M059J (cell line): ENCODE results near the gene PARD6G. TPM values are rescaled to one million over a fixed set of nuclear protein-coding genes. Genes with fewer than 3 reads are reported as not detected.
A peak's percentile ranks its signal among the peaks of the same experiment; 100 is the strongest.

Experiments
- DNase-seq: peaks from one replicate; pipeline ENCODE4 v3.0.0-alpha.2; 2012; ENCODE audit warnings: low read depth
- total RNA-seq: library from RNA; depleted of rRNA; stranded (reverse); fragments of >200 nt; shearing (Covaris generic); gene quantifications from 2 replicates; pipeline ENCODE4 v1.2.3, GENCODE V29; 2014

PARD6G gene
- total RNA-seq, 1 experiment from 2014 or later = 1.3 TPM

DNA sequence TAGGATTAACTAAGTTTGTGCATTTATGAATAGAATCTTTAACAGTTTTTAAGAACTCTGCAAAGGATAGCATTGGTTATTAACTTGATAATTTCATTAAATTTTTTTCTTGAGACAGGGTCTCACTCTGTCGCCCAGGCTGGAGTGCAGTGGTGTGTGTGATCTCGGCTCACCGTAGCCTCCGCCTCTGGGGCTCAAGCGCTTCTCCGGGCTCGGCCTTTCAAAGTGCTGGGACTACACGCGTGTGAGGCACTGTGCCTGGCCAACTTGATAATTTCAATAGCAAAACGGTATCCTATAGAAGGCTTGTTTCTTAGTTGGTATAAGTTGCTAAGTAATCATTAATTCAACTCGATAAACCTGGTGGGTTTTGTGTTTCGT is 100.3 kb downstream of the PARD6G start:
- peak; percentile 42 for DNase-seq

- no peak for DNase-seq
These were observed 102.0 kb downstream of the PARD6G start for GRCh38 chr18:80145196-80145804.

GRCh38 chr18:80143881-80144280 is 103.4 kb downstream of the PARD6G start:
- peak; percentile 23 for DNase-seq

- no peak for DNase-seq
These were observed 106.8 kb downstream of the PARD6G start for GRCh38 chr18:80140455-80140985.

GRCh38 chr18:80137976-80138375 is 109.3 kb downstream of the PARD6G start:
- DNase-seq = no peak

DNA sequence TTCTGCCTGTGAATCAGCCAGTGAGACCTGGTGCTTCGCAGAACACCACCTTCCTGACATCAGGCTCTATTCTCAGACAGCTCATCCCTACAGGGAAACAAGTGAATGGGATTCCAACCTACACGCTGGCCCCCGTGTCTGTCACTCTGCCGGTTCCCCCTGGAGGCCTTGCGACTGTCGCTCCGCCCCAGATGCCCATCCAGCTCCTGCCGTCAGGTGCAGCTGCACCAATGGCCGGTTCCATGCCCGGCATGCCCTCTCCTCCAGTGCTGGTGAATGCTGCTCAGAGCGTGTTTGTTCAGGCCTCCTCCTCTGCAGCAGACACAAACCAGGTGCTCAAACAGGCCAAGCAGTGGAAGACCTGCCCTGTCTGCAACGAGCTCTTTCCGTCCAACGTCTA is 110.2 kb downstream of the PARD6G start:
- DNase-seq = no peak

DNA sequence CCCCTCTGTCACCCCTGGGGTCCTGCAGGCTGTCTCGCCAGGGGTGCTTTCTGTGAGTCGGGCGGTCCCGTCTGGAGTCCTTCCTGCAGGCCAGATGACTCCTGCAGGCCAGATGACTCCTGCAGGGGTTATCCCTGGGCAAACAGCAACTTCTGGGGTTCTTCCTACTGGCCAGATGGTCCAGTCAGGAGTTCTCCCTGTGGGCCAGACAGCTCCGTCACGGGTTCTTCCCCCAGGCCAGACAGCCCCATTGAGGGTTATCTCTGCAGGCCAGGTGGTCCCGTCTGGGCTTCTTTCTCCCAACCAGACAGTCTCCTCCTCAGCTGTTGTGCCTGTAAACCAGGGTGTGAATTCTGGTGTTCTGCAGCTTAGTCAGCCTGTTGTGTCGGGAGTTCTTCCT is 110.6 kb downstream of the PARD6G start:
- DNase-seq = no peak

- DNase-seq = no peak
These were observed 112.2 kb downstream of the PARD6G start for GRCh38 chr18:80135136-80135535.

GRCh38 chr18:80133124-80133523 is 114.2 kb downstream of the PARD6G start:
- no peak for DNase-seq

DNA sequence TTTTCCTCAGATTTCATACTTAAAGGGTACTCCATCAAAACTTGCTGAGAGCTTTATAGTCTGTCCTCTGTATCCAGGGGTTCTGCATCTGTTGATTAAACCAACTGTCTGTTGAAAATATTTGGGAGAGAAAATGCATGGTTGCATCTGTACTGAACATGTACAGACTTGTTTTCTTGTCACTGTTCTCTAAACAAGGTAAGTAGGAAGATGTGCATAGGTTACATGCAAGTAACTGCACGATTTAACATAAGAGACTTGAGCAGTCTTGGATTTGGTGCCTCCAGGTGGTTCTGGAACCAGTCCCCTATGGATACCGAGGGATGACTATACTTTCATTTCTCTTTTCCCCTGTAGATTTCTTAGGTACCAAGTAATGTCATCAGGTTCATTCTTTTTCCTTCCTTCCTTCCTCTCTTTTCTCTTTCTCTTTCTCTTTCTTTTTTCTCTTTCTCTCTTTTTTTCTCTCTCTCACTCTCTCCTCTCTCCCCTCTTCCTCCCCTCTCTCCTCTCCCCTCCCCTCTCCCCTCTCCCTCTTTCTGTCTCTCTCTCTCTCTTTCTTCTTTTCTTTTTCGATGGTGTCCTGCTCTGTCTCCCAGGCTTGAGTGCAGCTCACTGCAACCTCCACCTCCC is 115.0 kb downstream of the PARD6G start:
- no peak for DNase-seq

GRCh38 chr18:80130555-80130954 is 116.8 kb downstream of the PARD6G start:
- no peak for DNase-seq

GRCh38 chr18:80129672-80130367 is 117.5 kb downstream of the PARD6G start:
- no peak for DNase-seq

- DNase-seq = no peak
These were observed 119.7 kb downstream of the PARD6G start for GRCh38 chr18:80127635-80128034.

DNA sequence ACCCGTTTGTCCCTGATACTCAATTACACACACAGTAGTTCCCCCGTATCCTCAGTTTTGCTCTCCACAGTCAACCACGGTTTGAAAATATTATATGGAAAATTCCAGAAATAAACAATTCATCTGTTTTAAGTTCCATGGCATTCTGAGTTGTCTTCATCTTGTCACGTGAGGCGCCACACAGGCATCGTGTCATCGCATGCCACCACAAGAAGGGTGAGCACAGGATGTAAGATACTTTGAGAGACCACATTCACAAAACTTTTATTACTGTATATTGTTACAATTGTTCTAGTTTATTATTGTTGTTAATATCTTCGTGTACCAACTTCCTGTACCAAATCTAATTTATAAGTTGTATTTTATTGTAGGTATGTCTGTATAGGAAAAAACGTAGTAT is 120.5 kb downstream of the PARD6G start:
- DNase-seq = no peak

- no peak for DNase-seq
These were observed 123.2 kb downstream of the PARD6G start for GRCh38 chr18:80124131-80124530.

DNA sequence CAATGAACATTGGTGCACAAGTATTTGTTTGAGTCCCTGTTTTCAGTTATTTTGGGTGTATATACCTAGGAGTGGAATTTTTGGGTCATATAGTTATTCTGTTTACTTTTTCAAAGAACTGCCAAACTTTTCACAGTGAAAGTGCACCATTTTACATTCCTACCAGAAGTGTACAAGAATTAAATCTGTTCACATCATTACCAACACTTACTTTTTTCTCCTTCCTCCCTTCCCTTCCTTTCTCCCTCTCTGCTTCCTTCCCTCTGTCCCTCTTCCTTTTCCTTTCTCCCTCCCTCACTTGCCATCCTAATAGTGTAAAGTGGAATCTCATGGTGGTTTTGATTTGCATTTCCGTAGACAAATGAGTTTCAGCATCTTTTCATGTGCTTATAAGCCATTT is 126.4 kb downstream of the PARD6G start:
- no peak for DNase-seq

DNA sequence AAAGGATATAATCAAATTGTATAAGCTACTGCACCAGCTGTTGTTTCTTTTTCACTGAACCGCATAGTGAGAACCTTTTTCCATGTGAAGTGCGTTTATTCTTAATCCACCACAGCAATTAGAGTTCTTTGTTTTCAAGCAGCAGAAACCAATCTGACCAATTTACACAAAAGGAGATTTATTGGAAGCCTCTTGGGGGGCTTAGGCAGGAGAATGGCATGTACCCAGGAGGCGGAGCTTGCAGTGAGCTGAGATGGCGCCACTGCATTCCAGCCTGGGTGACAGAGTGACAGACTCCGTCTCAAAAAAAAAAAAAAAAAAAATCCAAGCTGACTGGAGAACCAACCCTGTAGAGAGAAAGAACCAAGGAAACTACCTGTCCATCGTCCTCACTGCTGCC is 128.2 kb downstream of the PARD6G start:
- DNase-seq = no peak

DNA sequence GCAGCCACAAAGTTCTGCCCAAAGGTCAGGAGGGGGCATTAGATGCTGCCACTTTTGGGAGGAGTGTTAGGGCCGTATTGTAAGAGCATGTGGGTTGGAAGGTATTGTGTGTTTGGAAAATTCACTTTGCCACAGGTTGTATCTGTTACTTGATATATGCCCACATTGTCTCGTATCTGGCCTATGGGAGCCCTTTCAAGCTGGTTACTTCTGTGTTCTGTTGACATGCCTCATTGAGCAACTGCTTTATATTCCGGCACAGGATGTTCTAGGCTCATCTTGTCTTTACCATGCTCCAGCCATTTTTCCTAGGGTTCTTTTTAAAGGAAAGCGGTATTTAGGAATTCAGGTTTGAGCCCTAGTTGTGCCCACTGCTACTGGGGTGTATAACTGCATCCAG is 132.3 kb downstream of the PARD6G start:
- no peak for DNase-seq

DNA sequence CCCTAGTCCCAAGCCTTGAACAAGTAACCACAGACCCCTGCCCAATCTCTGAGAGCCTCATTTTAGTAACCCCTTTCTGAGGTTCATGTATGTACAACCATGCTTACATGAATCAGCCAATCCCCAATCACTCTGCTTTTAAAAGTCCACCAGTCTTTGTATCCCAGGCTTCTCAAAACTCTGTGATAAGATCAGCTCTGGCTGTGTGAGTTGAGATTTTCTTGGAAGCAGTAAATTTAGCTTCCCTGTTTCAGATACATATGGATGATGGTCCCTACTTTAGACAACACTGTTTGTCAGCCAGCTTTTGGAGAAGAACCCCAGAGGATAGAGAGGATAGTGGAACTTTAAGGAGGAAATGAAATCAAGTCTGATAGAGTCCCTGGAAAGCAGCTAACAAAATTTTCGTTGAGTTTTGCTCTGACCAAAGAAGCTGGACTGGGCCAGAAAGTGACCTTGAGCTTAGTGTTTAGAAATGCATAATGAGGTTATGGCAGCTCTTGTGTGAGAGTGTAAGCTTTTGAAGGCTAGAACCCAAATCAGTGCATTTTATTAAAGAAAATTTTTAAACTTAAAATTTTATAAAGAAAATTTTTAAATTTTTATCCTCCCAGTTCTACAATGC is 134.6 kb downstream of the PARD6G start:
- peak; percentile 9 for DNase-seq

DNA sequence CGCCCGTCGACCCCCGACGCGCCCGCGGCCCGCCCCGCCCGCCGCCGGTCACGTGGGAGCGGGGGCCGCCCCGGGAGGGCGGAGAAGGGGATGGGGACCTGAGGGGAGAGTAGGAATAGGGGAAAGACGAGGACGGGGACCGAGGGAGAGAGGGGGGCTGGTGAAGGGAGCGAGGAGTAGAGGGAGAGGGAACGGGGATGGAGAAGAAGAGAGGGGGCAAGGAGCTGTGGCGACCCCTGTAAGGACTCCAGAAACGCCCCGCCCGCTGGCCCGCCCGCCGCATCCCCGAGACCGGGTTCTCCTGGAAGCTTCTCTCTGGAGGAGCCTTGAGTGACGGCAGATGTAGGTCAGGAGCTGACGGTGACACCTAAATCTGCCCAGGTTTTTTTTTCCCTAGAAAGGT is 137.6 kb downstream of the PARD6G start:
- peak; percentile 57 for DNase-seq

DNA sequence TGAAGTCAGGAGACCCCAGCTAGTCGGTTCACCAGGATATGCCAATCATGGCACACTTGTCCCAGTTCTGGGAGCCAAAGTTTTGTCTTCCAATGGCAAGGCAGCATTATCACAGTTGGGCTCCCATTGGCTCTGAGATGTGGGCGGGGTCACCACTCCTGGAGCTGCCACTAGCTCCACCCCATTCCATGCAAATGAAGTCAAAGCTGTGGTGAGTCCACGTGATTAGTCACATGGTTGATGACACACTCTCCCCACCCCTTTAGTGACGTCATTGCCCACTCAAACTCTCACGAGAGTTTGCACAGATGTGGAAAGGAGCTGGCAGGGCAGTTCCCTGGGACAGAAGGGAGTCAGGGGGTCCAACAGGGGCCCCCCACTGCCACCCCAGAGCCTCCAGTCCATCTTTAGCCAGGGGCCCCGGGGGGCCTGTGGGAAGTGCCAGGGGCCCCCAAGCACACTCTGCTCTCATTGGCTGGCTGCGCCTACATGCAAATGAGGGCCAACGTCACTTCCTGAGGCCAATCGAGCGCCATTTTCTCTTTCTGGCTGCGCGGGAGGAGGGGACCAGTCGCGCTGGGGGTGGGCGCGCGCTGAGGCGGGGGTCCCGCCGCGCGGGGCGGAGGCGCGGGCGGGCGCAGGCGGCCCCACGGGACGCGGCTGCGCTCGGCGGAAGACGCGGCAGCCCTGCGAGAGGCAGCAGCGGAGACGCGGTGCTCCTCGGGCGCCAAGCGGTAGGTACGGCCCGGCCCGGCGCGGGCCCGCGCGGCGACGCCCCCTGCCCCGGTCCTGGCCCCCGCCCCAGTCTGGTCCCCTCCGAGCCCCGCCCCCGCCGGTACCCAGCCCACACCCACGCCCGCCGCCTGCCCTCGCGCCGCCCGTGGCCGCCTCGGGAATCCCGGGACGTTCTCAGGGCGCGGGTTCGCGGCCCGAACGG is 138.3 kb downstream of the PARD6G start, which contains the start of gene ADNP2:
ADNP2 (plus strand) TSS at position 524 of the 937 bp plus-strand sequence. CDS start 8,281 bp downstream, outside the sequence.
- DNase-seq = peak; percentile 96
